ENCODE measurements around the gene SNRNP25.
"Not testable (repeated sequence)": the region's sequence is repeated elsewhere in the genome, so short reads cannot be mapped to it uniquely, and the experiment has no call there.

Gene SNRNP25

DNA sequence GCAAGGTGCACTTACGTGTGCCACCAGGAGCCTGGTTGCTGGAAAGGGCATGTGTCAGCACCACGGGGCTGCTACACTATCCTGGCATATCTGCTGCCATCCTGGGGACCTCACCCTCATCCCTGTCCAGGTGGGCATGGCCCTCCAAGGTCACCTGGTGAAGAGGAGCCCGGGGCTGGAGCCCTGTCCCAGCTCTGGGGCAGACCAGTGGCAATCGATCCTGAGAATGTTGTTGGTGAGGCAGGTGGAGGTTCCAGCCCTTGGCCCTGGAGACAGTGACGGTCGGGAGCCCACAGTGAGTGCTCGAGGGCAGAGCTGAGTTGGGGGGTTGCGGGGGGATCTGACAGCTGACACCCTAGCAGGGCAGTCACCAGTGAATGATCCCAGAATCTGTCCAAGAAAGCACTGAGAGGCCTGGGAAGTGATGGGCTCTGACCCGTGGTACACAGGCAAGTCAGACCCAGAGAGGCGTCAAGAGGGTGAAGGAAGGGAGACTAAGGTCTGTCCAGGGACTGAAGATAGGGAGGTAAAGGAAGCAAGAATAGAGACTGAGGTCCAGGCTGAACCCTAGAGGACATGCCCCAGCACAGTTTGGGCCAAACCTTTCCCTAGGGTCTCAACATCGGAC lies 17.8 kb upstream of the SNRNP25 start:
- TF ChIP-seq CTCF (conservative IDR thresholded peaks at IDR 0.05; ENCODE audit: low read depth, low read length): no peak
- no peaks in the 10 kb centered on the region for H3K79me2 ChIP-seq (ENCODE audit: insufficient read depth, low read depth)
- no peak overlapping the region for H3K9ac ChIP-seq
- H3K27ac ChIP-seq: no peak overlapping the region
- peaks cover 28% of the 10 kb centered on the region for H3K4me1 ChIP-seq (ENCODE audit: low read depth, poor library complexity, severe bottlenecking)
- H3K4me3 ChIP-seq (IDR thresholded peaks at IDR 0.05; ENCODE audit: insufficient read depth, low read depth, low read length): no peak overlapping the region
- H3K27me3 ChIP-seq (ENCODE audit: insufficient read depth, low read depth): no peaks in the 10 kb centered on the region
- H2AFZ ChIP-seq (ENCODE audit: low read depth): no peak overlapping the region
- H4K20me1 ChIP-seq (ENCODE audit: insufficient read depth): no peaks in the 10 kb centered on the region
- no peaks in the 10 kb centered on the region for H3K36me3 ChIP-seq (ENCODE audit: insufficient read depth)
- no peak overlapping the region for H3K4me2 ChIP-seq

DNA sequence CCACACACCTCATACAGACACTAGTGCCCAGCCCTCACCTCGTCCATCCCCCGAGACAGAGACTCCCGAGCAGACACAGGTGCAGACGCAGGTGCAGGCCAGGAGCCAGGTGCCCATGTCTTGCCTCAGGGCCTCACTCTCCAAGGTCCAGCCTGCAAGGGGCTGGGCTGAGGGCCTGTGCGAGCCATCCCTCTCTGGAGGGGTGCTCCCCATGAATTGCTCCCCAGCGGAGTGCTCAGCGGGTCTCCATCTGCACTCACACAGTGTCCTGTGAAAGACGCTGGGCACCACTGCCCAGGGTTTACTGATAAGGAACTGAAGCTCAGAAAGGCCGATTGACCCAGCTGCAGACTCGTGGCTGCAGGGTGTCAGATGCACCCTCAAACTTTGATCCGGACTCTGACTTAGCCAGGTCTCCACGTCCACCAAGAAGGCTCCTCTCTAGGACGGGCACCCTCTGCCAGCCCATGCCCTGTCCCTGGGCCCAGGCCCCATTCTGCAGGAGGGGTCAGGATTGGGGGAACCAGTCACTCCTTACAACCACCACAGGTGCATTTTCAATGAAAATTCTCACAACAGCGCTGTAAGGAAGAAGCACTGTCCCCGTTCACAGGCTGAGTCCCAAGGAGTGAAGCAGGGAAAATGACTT lies 17.2 kb upstream of the SNRNP25 start:
- TF ChIP-seq CTCF (conservative IDR thresholded peaks at IDR 0.05; ENCODE audit: low read depth, low read length): no peak
- Histone ChIP-seq H3K79me2 (ENCODE audit: insufficient read depth, low read depth) (no peaks in the 10 kb centered on the region), H3K9ac (no peak overlapping the region), H3K27me3 (ENCODE audit: insufficient read depth, low read depth) (no peaks in the 10 kb centered on the region), H3K4me3 (IDR thresholded peaks at IDR 0.05; ENCODE audit: insufficient read depth, low read depth, low read length) (no peak overlapping the region), H4K20me1 (ENCODE audit: insufficient read depth) (no peaks in the 10 kb centered on the region), H3K4me2 (no peak overlapping the region), H3K4me1 (ENCODE audit: low read depth, poor library complexity, severe bottlenecking) (peaks cover 31% of the 10 kb centered on the region), H2AFZ (ENCODE audit: low read depth) (no peak overlapping the region), H3K27ac (no peak overlapping the region), H3K36me3 (ENCODE audit: insufficient read depth) (no peaks in the 10 kb centered on the region)

GRCh38 chr16:37511-37910 lies 16.1 kb upstream of the SNRNP25 start:
- H3K4me3 ChIP-seq (IDR thresholded peaks at IDR 0.05; ENCODE audit: insufficient read depth, low read depth, low read length): no peak overlapping the region
- TF ChIP-seq CTCF (conservative IDR thresholded peaks at IDR 0.05; ENCODE audit: low read depth, low read length): no peak
- peaks cover 31% of the 10 kb centered on the region for H3K4me1 ChIP-seq (ENCODE audit: low read depth, poor library complexity, severe bottlenecking)
- H3K27me3 ChIP-seq (ENCODE audit: insufficient read depth, low read depth): no peaks in the 10 kb centered on the region
- H2AFZ ChIP-seq (ENCODE audit: low read depth): no peak overlapping the region
- no peaks in the 10 kb centered on the region for H4K20me1 ChIP-seq (ENCODE audit: insufficient read depth)
- H3K4me2 ChIP-seq: no peak overlapping the region
- no peak overlapping the region for H3K27ac ChIP-seq
- H3K36me3 ChIP-seq (ENCODE audit: insufficient read depth): no peaks in the 10 kb centered on the region
- H3K9ac ChIP-seq: no peak overlapping the region
- no peaks in the 10 kb centered on the region for H3K79me2 ChIP-seq (ENCODE audit: insufficient read depth, low read depth)

DNA sequence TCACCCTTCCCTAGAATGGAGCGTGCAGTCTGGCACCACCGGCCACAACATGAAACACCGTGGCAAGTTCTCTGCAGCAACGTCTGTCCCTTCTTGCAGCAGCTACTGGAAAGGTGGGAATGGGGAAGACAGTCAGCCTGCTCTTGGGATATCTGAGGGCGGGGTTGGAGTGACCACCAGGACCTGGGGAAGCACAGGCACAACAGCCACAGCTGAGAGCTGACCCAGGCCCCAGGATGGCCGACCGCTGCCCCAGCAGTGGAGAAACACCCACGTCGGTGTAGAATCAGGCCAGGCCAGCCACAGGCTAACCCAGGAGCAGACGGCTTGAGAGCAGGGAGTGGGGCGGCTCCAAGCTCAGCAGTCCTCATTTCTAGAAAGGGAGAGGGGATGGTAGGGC lies 15.4 kb upstream of the SNRNP25 start:
- Histone ChIP-seq H3K4me1 (ENCODE audit: low read depth, poor library complexity, severe bottlenecking) (peaks cover 31% of the 10 kb centered on the region), H3K4me2 (peak overlapping the region; percentile 88; the same call in 1 of the 2 replicates), H3K27ac (peak overlapping the region; percentile 62; the same call in 1 of the 2 replicates)
- H3K9ac ChIP-seq; H4K20me1 ChIP-seq (ENCODE audit: insufficient read depth); H3K4me3 ChIP-seq (IDR thresholded peaks at IDR 0.05; ENCODE audit: insufficient read depth, low read depth, low read length); H3K36me3 ChIP-seq (ENCODE audit: insufficient read depth); H3K27me3 ChIP-seq (ENCODE audit: insufficient read depth, low read depth); H2AFZ ChIP-seq (ENCODE audit: low read depth); H3K79me2 ChIP-seq (ENCODE audit: insufficient read depth, low read depth): not testable (repeated sequence)
